H1 (cell line): ENCODE results near the gene WWC2.

Source experiments
- CHD2 ChIP-seq: IDR thresholded peaks from 2 replicates; pipeline ENCODE4 v1.6.1; 2012; ENCODE audit warnings: low read length, improper control_type of control experiment
- CTCF ChIP-seq, 3 experiments: IDR thresholded peaks; 1 replicate in 2 of 3; 2 replicates in 1 of 3; pipeline versions ENCODE4 v1.5.1 to v1.6.1; 2011; ENCODE audit warnings: low read length in 3 of 3, mild to moderate bottlenecking in 3 of 3, inconsistent platforms in 2 of 3, low read depth in 1 of 3, moderate library complexity in 1 of 3; ENCODE audit not compliant: insufficient read depth in 1 of 3; ENCODE audit errors: control extremely low read depth in 1 of 3
- EZH2 ChIP-seq: fragments of 200-600 bp; sonication (generic); IDR thresholded peaks from 2 replicates; pipeline ENCODE4 v1.7.1; 2012; ENCODE audit warnings: low read depth, mild to moderate bottlenecking, moderate library complexity, low read length, inconsistent platforms; ENCODE audit not compliant: severe bottlenecking
- GABPA ChIP-seq: IDR thresholded peaks from 2 replicates; pipeline ENCODE4 v1.6.1; 2011; ENCODE audit warnings: mild to moderate bottlenecking, low read length, moderate library complexity, borderline replicate concordance; ENCODE audit not compliant: insufficient read depth
- POLR2A ChIP-seq, 2 experiments: IDR thresholded peaks; 1 replicate in 1 of 2; 2 replicates in 1 of 2; pipeline ENCODE4 v1.6.1; 2011; ENCODE audit warnings: low read depth in 2 of 2, low read length in 2 of 2, mild to moderate bottlenecking in 2 of 2; ENCODE audit errors: control extremely low read depth in 1 of 2
- SP2 ChIP-seq: IDR thresholded peaks from 2 replicates; pipeline ENCODE4 v1.6.1; 2012; ENCODE audit warnings: mild to moderate bottlenecking, low read length, inconsistent platforms
- YY1 ChIP-seq: IDR thresholded peaks from 2 replicates; pipeline ENCODE4 v1.6.1; 2011; ENCODE audit warnings: low read depth, mild to moderate bottlenecking, low read length
- ZNF274 ChIP-seq: IDR thresholded peaks from 2 replicates; pipeline ENCODE4 v1.7.0; 2012; ENCODE audit warnings: low read length, borderline replicate concordance; ENCODE audit errors: extremely low read depth

DNA sequence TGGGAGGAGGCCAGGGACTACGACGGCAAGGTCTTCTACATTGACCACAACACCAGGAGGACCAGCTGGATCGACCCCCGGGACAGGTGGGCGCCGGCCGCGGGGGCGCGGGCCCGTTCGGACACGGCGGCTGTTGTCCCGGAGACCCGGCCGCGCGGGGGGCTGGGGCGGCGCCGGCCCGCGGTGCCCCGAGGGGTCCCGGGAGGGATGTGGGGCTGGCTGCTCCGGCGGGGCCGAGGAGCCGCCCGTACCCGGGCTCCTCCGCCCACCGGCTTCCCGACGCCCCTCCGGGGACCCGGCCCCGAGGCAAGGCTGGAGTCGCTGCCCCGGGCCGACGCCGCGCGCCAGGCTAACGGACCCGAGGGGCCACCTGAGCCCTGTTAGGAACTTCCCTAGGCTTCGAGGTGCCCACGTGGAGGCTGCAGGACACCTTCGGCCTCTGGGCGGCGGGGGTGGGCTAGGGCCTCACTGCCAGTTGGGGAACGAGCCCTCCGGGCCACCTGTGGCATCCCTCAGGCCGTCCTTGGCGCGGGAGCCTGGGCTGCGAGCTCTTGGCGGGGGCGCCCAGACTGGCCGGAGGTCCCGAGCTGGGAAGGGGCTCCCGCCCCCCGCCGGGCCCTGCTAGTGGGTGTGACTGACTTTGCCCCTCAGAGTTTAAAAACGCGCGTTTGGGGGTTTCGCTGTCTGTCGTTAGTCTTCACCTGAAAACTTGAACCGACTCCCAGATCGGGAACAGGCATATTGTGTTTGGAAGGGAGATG is 660 bp downstream of the WWC2 start:
- TF ChIP-seq EZH2 = no peak
- peak; percentile 35; the same call in 1 of the 2 replicates for TF ChIP-seq GABPA
- peak; percentile 47 to 64 (median 52) for TF ChIP-seq CTCF (IDR thresholded peaks at IDR 0.05; ENCODE audit: control extremely low read depth in 1 of 3, insufficient read depth in 1 of 3, low read depth in 1 of 3, low read length in 3 of 3)
- no peak for TF ChIP-seq SP2
- TF ChIP-seq ZNF274 = no peak
- no peak for TF ChIP-seq POLR2A (IDR thresholded peaks at IDR 0.05; ENCODE audit: control extremely low read depth in 1 of 2, low read depth in 2 of 2, low read length in 2 of 2)
- no peak for TF ChIP-seq CHD2
- TF ChIP-seq YY1 = no peak
